ENCODE measurements around the gene SSB. TPM values are rescaled to one million over a fixed set of nuclear protein-coding genes. Genes with fewer than 3 reads are reported as not detected.

Gene SSB
- total and polyA plus RNA-seq, 2 of the 13 experiments (the other 11 are each of a cell fraction or from before 2014, with no cell fraction given): 109 to 208 TPM

GRCh38 chr2:169761970-169762292, 36.7 kb upstream of the SSB start (continued):
- TF ChIP-seq PAXIP1 (CRISPR knock-in tag; conservative IDR thresholded peaks at IDR 0.05): peak; percentile 42
- peak; percentile 9 for TF ChIP-seq YY1 (IDR thresholded peaks at IDR 0.05; ENCODE audit: insufficient read depth, insufficient replicate concordance, low read depth, low read length)
- TF ChIP-seq, protein P1, sequence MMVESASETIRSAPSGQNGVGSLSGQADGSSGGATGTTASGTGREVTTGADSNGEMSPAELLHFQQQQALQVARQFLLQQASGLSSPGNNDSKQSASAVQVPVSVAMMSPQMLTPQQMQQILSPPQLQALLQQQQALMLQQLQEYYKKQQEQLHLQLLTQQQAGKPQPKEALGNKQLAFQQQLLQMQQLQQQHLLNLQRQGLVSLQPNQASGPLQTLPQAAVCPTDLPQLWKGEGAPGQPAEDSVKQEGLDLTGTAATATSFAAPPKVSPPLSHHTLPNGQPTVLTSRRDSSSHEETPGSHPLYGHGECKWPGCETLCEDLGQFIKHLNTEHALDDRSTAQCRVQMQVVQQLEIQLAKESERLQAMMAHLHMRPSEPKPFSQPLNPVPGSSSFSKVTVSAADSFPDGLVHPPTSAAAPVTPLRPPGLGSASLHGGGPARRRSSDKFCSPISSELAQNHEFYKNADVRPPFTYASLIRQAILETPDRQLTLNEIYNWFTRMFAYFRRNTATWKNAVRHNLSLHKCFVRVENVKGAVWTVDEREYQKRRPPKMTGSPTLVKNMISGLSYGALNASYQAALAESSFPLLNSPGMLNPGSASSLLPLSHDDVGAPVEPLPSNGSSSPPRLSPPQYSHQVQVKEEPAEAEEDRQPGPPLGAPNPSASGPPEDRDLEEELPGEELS (CRISPR knock-in tag; IDR thresholded peaks at IDR 0.05): peak; percentile 30; the same call in 1 of the 2 replicates
- TF ChIP-seq NFIC (IDR thresholded peaks at IDR 0.05; ENCODE audit: low read length): 0 out of 2 replicates have a peak, but pooled peaks have one; percentile 36
- 0 out of 2 replicates have a peak, but pooled peaks have one; percentile 57 for TF ChIP-seq ZNF816 (CRISPR knock-in tag; IDR thresholded peaks at IDR 0.05; ENCODE audit: borderline replicate concordance)
- no peak for TF ChIP-seq SOX6 (IDR thresholded peaks at IDR 0.05)
- peak; percentile 43 for TF ChIP-seq SOX6 (CRISPR knock-in tag; IDR thresholded peaks at IDR 0.05)
- TF ChIP-seq SIN3A (IDR thresholded peaks at IDR 0.05; ENCODE audit: borderline replicate concordance, low read depth, low read length): 0 out of 2 replicates have a peak, but pooled peaks have one; percentile 31
- TF ChIP-seq, protein P2, sequence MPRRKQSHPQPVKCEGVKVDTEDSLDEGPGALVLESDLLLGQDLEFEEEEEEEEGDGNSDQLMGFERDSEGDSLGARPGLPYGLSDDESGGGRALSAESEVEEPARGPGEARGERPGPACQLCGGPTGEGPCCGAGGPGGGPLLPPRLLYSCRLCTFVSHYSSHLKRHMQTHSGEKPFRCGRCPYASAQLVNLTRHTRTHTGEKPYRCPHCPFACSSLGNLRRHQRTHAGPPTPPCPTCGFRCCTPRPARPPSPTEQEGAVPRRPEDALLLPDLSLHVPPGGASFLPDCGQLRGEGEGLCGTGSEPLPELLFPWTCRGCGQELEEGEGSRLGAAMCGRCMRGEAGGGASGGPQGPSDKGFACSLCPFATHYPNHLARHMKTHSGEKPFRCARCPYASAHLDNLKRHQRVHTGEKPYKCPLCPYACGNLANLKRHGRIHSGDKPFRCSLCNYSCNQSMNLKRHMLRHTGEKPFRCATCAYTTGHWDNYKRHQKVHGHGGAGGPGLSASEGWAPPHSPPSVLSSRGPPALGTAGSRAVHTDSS (CRISPR knock-in tag; conservative IDR thresholded peaks at IDR 0.05): 0 out of 2 replicates have a peak, but pooled peaks have one; percentile 30
- 0 out of 2 replicates have a peak, but pooled peaks have one; percentile 3 for TF ChIP-seq TBX2 (CRISPR knock-in tag; IDR thresholded peaks at IDR 0.05; ENCODE audit: borderline replicate concordance)
- TF ChIP-seq TFDP1 (CRISPR knock-in tag; IDR thresholded peaks at IDR 0.05; ENCODE audit: borderline replicate concordance): peak; percentile 68
- TF ChIP-seq CHD4 (IDR thresholded peaks at IDR 0.05; ENCODE audit: borderline replicate concordance, low read length): no peak
- 0 out of 2 replicates have a peak, but pooled peaks have one; percentile 10 for TF ChIP-seq ZNF605 (CRISPR knock-in tag; IDR thresholded peaks at IDR 0.05)
- TF ChIP-seq, protein P3, sequence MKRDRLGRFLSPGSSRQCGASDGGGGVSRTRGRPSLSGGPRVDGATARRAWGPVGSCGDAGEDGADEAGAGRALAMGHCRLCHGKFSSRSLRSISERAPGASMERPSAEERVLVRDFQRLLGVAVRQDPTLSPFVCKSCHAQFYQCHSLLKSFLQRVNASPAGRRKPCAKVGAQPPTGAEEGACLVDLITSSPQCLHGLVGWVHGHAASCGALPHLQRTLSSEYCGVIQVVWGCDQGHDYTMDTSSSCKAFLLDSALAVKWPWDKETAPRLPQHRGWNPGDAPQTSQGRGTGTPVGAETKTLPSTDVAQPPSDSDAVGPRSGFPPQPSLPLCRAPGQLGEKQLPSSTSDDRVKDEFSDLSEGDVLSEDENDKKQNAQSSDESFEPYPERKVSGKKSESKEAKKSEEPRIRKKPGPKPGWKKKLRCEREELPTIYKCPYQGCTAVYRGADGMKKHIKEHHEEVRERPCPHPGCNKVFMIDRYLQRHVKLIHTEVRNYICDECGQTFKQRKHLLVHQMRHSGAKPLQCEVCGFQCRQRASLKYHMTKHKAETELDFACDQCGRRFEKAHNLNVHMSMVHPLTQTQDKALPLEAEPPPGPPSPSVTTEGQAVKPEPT (CRISPR knock-in tag; IDR thresholded peaks at IDR 0.05; ENCODE audit: low read depth): no peak
- TF ChIP-seq ZNF615 (CRISPR knock-in tag; IDR thresholded peaks at IDR 0.05; ENCODE audit: borderline replicate concordance): no peak
- no peak for TF ChIP-seq ZNF256 (CRISPR knock-in tag; conservative IDR thresholded peaks at IDR 0.05)
- TF ChIP-seq ZNF670 (CRISPR knock-in tag; IDR thresholded peaks at IDR 0.05; ENCODE audit: borderline replicate concordance): 0 out of 2 replicates have a peak, but pooled peaks have one; percentile 53
- peak; percentile 5; the same call in 1 of the 2 replicates for TF ChIP-seq ZNF331 (CRISPR knock-in tag; IDR thresholded peaks at IDR 0.05)
- TF ChIP-seq ZNF205 (CRISPR knock-in tag; IDR thresholded peaks at IDR 0.05): 0 out of 2 replicates have a peak, but pooled peaks have one; percentile 50
- TF ChIP-seq ZSCAN9 (CRISPR knock-in tag; IDR thresholded peaks at IDR 0.05; ENCODE audit: borderline replicate concordance): 0 out of 2 replicates have a peak, but pooled peaks have one; percentile 3

Data from HepG2 (cell line).